HCT116 (cell line): ENCODE measurements around the gene MAP1S.

Experiments used
- ATF3 ChIP-seq: IDR thresholded peaks from 2 replicates; pipeline ENCODE4 v1.6.1; 2012
- EGR1 ChIP-seq: IDR thresholded peaks from 2 replicates; pipeline ENCODE4 v1.6.1; 2012; ENCODE audit warnings: low read depth
- EZH2phosphoT487 ChIP-seq: fragments of 200-600 bp; IDR thresholded peaks from 2 replicates; pipeline ENCODE4 v1.6.1; 2018; ENCODE audit warnings: antibody characterized with exemption, borderline replicate concordance
- FOSL1 ChIP-seq: IDR thresholded peaks from 2 replicates; pipeline ENCODE4 v1.6.1; 2012; ENCODE audit warnings: low read depth
- JUND ChIP-seq: IDR thresholded peaks from 2 replicates; pipeline ENCODE4 v1.6.1; 2012
- MAX ChIP-seq: IDR thresholded peaks from 2 replicates; pipeline ENCODE4 v1.6.1; 2012
- POLR2A ChIP-seq: IDR thresholded peaks from 2 replicates; pipeline ENCODE4 v1.7.0; 2011; ENCODE audit warnings: borderline replicate concordance; ENCODE audit not compliant: insufficient read depth, insufficient read length; ENCODE audit errors: extremely low read depth
- RAD21 ChIP-seq: IDR thresholded peaks from 2 replicates; pipeline ENCODE4 v1.6.1; 2012; ENCODE audit warnings: low read depth, mild to moderate bottlenecking
- SRF ChIP-seq: IDR thresholded peaks from 2 replicates; pipeline ENCODE4 v1.6.1; 2012; ENCODE audit warnings: low read depth
- ZFX ChIP-seq: fragments of 450-650 bp; IDR thresholded peaks from 2 replicates; pipeline ENCODE4 v1.6.1; 2017
- TF ChIP-seq, protein P1 (sequence below), 3 experiments: fragments of 200-600 bp in 1 of 3; sonication (generic) in 1 of 3; IDR thresholded peaks in 2 of 3; conservative IDR thresholded peaks in 1 of 3; 2 replicates each; pipeline ENCODE4 v1.5.1; 2012 to 2017; ENCODE audit warnings: low read depth in 2 of 3, low read length in 2 of 3, antibody characterized with exemption in 1 of 3, borderline replicate concordance in 1 of 3, control low read depth in 1 of 3, mild to moderate bottlenecking in 1 of 3, mixed read lengths in 1 of 3, mixed run types in 1 of 3, moderate library complexity in 1 of 3; ENCODE audit not compliant: insufficient read depth in 1 of 3

- TF ChIP-seq ZFX (no peak), POLR2A (no peak), EGR1 (peak; percentile 26; the same call in 1 of the 2 replicates), RAD21 (no peak), ATF3 (no peak), FOSL1 (no peak), SRF (no peak), JUND (no peak), MAX (peak; percentile 81; the same call in 1 of the 2 replicates), EZH2phosphoT487 (no peak)
- TF ChIP-seq, protein P1, sequence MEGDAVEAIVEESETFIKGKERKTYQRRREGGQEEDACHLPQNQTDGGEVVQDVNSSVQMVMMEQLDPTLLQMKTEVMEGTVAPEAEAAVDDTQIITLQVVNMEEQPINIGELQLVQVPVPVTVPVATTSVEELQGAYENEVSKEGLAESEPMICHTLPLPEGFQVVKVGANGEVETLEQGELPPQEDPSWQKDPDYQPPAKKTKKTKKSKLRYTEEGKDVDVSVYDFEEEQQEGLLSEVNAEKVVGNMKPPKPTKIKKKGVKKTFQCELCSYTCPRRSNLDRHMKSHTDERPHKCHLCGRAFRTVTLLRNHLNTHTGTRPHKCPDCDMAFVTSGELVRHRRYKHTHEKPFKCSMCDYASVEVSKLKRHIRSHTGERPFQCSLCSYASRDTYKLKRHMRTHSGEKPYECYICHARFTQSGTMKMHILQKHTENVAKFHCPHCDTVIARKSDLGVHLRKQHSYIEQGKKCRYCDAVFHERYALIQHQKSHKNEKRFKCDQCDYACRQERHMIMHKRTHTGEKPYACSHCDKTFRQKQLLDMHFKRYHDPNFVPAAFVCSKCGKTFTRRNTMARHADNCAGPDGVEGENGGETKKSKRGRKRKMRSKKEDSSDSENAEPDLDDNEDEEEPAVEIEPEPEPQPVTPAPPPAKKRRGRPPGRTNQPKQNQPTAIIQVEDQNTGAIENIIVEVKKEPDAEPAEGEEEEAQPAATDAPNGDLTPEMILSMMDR (IDR thresholded peaks at IDR 0.05 in 2 of 3, conservative IDR thresholded peaks at IDR 0.05 in 1 of 3; ENCODE audit: borderline replicate concordance in 1 of 3, insufficient read depth in 1 of 3, low read depth in 2 of 3, low read length in 2 of 3): no peak
Measured at GRCh38 chr19:17687857-17688784, 31.2 kb upstream of the MAP1S start, which contains the start of gene UNC13A.
